Measurements from ENCODE around the gene RBM27. TPM values are rescaled to one million over a fixed set of nuclear protein-coding genes. Genes with fewer than 3 reads are reported as not detected.
"Not testable (repeated sequence)": the region's sequence is repeated elsewhere in the genome, so short reads cannot be mapped to it uniquely, and the experiment has no call there.

RBM27 gene
- polyA plus RNA-seq, 4 donors = 6.7 to 19.0 (median 8.4) TPM

GRCh38 chr5:146196459-146197048 lies 6.9 kb upstream of the RBM27 start:
- WGBS, 3 donors = 91 to 95% (median 94%) methylated on average over 6 of the region's 6 CpGs
- DNase-seq = no peak
- no peaks in the 10 kb centered on the region for H3K4me1 ChIP-seq (ENCODE audit: control insufficient read depth in 3 of 3, insufficient read depth in 2 of 3, low read depth in 1 of 3, low read length in 2 of 3)
- no peak for FAIRE-seq
- no peaks in the 10 kb centered on the region for H3K36me3 ChIP-seq (ENCODE audit: control insufficient read depth in 3 of 3, insufficient read depth in 2 of 3, low read depth in 1 of 3, low read length in 3 of 3)
- no peaks in the 10 kb centered on the region for H3K27me3 ChIP-seq (ENCODE audit: control insufficient read depth in 3 of 3, insufficient read depth in 3 of 3, low read length in 3 of 3)
- no peak overlapping the region for H3K27ac ChIP-seq (ENCODE audit: low read depth in 1 of 3, low read length in 2 of 3)
- H3K4me3 ChIP-seq (ENCODE audit: low read depth in 1 of 3, low read length in 3 of 3) = no peak overlapping the region
- no peaks in the 10 kb centered on the region for H3K9me3 ChIP-seq (ENCODE audit: control insufficient read depth in 2 of 2, insufficient read depth in 1 of 2, low read depth in 1 of 2, low read length in 1 of 2)

DNA sequence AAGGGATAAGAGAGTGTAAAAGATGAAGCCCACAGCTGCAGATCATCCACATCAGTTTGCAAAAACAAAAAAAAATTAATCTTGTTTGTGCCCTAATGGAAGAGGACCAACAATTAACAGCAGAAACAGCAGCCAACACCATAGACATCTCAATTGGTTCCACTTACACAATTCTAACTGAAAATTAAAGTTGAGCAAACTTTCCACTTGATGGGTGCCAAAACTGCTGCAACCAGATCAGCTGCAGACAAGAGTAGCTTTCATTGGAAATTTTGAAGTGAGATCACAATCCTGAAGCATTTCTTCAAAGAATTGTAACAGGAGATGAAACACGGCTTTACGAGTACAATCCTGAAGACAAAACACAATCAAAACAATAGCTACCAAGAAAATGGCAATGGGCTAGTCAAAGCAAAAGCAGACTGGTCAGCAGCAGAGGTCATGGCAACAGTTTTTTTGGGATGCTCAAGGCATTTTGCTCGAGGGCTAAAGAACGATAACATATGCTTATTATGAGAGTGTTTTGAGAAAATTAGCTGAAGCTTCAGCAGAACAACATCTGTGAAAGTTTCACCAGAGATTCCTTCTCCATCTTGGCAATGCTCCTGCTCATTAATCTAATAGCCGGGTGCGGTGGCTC lies 4.1 kb upstream of the RBM27 start:
- FAIRE-seq = no peak
- no peak overlapping the region for H3K27ac ChIP-seq (ENCODE audit: low read depth in 1 of 3, low read length in 2 of 3)

DNA sequence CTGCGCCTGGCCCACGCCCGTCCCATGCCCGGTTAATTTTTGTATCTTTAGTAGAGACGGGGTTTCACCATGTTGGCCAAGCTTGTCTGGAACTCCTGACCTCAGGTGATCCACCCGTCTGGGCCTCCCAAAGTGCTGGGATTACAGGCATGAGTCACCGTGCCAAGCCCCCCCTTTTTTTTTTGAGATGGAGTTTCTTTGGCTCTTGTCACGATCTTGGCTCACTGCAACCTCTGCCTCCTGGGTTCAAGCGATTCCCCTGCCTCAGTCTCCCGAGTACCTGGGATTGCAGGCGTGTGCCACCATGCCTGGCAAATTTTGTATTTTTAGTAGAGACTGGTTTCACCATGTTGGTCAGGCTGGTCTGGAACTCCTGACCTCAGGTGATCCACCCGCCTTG lies 1.6 kb upstream of the RBM27 start:
- 87 to 91% (median 91%) methylated on average over 12 of the region's 12 CpGs for WGBS, 3 donors
- H3K27me3 ChIP-seq (ENCODE audit: control insufficient read depth in 3 of 3, insufficient read depth in 3 of 3, low read length in 3 of 3); H3K27ac ChIP-seq (ENCODE audit: low read depth in 1 of 3, low read length in 2 of 3); H3K9me3 ChIP-seq (ENCODE audit: control insufficient read depth in 2 of 2, insufficient read depth in 1 of 2, low read depth in 1 of 2, low read length in 1 of 2); DNase-seq; H3K4me3 ChIP-seq (ENCODE audit: low read depth in 1 of 3, low read length in 3 of 3); FAIRE-seq; H3K4me1 ChIP-seq (ENCODE audit: control insufficient read depth in 3 of 3, insufficient read depth in 2 of 3, low read depth in 1 of 3, low read length in 2 of 3); H3K36me3 ChIP-seq (ENCODE audit: control insufficient read depth in 3 of 3, insufficient read depth in 2 of 3, low read depth in 1 of 3, low read length in 3 of 3): not testable (repeated sequence)

More for the DNA sequence above, 4.1 kb upstream of the RBM27 start:
- Histone ChIP-seq H3K27me3 (ENCODE audit: control insufficient read depth in 3 of 3, insufficient read depth in 3 of 3, low read length in 3 of 3) (no peaks in the 10 kb centered on the region), H3K36me3 (ENCODE audit: control insufficient read depth in 3 of 3, insufficient read depth in 2 of 3, low read depth in 1 of 3, low read length in 3 of 3) (no peaks in the 10 kb centered on the region), H3K4me3 (ENCODE audit: low read depth in 1 of 3, low read length in 3 of 3) (no peak overlapping the region), H3K9me3 (ENCODE audit: control insufficient read depth in 2 of 2, insufficient read depth in 1 of 2, low read depth in 1 of 2, low read length in 1 of 2) (no peaks in the 10 kb centered on the region), H3K4me1 (ENCODE audit: control insufficient read depth in 3 of 3, insufficient read depth in 2 of 3, low read depth in 1 of 3, low read length in 2 of 3) (no peaks in the 10 kb centered on the region)
- whole genome bisulfite sequencing, 3 donors = 61 to 90% (median 84%) methylated on average over 6 of the region's 6 CpGs
- DNase-seq = no peak

- Histone ChIP-seq H3K27ac (ENCODE audit: low read depth in 1 of 3, low read length in 2 of 3) (peak overlapping the region in 2 of 3 donors; percentile 41 to 84), H3K4me3 (ENCODE audit: low read depth in 1 of 3, low read length in 3 of 3) (peak overlapping the region; percentile 90 to 93 (median 92)), H3K36me3 (ENCODE audit: control insufficient read depth in 3 of 3, insufficient read depth in 2 of 3, low read depth in 1 of 3, low read length in 3 of 3) (no peaks in the 10 kb centered on the region), H3K27me3 (ENCODE audit: control insufficient read depth in 3 of 3, insufficient read depth in 3 of 3, low read length in 3 of 3) (no peaks in the 10 kb centered on the region), H3K4me1 (ENCODE audit: control insufficient read depth in 3 of 3, insufficient read depth in 2 of 3, low read depth in 1 of 3, low read length in 2 of 3) (peaks cover 0 to 3% (median 2%) of the 10 kb centered on the region in 3 donors), H3K9me3 (ENCODE audit: control insufficient read depth in 2 of 2, insufficient read depth in 1 of 2, low read depth in 1 of 2, low read length in 1 of 2) (no peaks in the 10 kb centered on the region)
- FAIRE-seq = no peak
- no peak for DNase-seq
- 0 to 1% (median 1%) methylated on average over 21 of the region's 21 CpGs for WGBS, 3 donors
Observed at GRCh38 chr5:146203872-146204192, 427 bp downstream of the RBM27 start.

DNA sequence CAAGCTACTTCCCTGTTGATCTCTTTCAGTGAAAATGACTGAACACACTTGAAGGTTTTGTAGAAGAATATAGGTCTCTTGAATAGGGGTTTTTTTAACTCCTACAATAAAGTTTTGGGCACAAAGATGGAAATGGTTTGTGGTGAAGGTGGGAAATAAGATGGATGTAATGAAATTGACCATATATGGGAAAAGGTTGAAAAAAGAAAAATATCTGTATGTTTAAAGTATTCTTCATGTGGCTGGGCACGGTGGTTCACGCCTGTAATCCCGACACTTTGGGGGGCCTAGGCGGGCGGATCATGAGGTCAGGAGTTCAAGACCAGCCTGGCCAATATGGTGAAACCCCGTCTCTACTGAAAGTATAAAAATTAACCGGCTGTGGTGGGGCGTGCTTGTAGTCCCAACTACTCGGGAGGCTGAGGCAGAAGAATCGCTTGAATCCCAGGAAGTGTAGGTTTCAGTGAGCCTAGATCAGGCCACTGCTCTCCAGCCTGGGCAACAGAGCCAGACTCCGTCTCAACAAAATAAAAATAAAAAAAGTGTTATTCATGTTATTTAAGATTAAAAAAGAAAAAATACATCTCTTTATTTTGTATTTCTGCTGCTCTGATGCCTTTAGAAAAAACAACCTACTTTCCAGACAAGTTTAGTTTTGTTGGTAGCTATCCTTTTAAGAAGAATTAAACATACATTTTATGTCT lies 2.2 kb downstream of the RBM27 start:
- H3K27ac ChIP-seq (ENCODE audit: low read depth in 1 of 3, low read length in 2 of 3) = no peak overlapping the region
- FAIRE-seq = no peak
- H3K4me3 ChIP-seq (ENCODE audit: low read depth in 1 of 3, low read length in 3 of 3) = no peak overlapping the region
- no peaks in the 10 kb centered on the region for H3K27me3 ChIP-seq (ENCODE audit: control insufficient read depth in 3 of 3, insufficient read depth in 3 of 3, low read length in 3 of 3)
- H3K36me3 ChIP-seq (ENCODE audit: control insufficient read depth in 3 of 3, insufficient read depth in 2 of 3, low read depth in 1 of 3, low read length in 3 of 3) = no peaks in the 10 kb centered on the region
- H3K4me1 ChIP-seq (ENCODE audit: control insufficient read depth in 3 of 3, insufficient read depth in 2 of 3, low read depth in 1 of 3, low read length in 2 of 3) = peaks cover 6 to 9% (median 6%) of the 10 kb centered on the region in 3 donors
- 65 to 80% (median 71%) methylated on average over 11 of the region's 11 CpGs for WGBS, 3 donors
- no peaks in the 10 kb centered on the region for H3K9me3 ChIP-seq (ENCODE audit: control insufficient read depth in 2 of 2, insufficient read depth in 1 of 2, low read depth in 1 of 2, low read length in 1 of 2)
- no peak for DNase-seq

DNA sequence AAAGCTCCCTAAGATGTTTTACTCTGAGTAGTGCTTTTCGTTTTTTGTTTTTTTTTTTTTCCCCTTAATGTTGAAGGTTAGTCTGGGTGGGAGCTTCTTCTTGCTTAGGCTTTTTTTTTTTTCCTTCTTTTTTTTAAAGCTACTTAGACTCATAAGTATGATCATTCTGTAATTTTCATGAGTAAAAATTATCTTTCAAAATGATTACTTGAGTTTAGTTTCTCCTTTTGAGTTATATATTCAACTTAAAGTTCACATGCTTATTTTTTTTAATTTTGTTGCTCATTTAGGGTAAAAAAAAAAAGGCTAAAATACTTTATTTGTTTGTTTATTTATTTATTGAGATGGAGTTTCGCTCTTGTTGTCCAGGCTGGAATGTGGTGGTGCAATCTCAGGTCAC lies 2.9 kb downstream of the RBM27 start:
- peaks cover 0 to 3% (median 0%) of the 10 kb centered on the region in 3 donors for H3K36me3 ChIP-seq (ENCODE audit: control insufficient read depth in 3 of 3, insufficient read depth in 2 of 3, low read depth in 1 of 3, low read length in 3 of 3)
- no peak for FAIRE-seq
- WGBS, 3 donors = 64 to 83% (median 66%) methylated on average over 2 of the region's 2 CpGs
- peaks cover 6 to 9% (median 6%) of the 10 kb centered on the region in 3 donors for H3K4me1 ChIP-seq (ENCODE audit: control insufficient read depth in 3 of 3, insufficient read depth in 2 of 3, low read depth in 1 of 3, low read length in 2 of 3)
- no peaks in the 10 kb centered on the region for H3K9me3 ChIP-seq (ENCODE audit: control insufficient read depth in 2 of 2, insufficient read depth in 1 of 2, low read depth in 1 of 2, low read length in 1 of 2)
- DNase-seq = no peak
- no peaks in the 10 kb centered on the region for H3K27me3 ChIP-seq (ENCODE audit: control insufficient read depth in 3 of 3, insufficient read depth in 3 of 3, low read length in 3 of 3)
- H3K4me3 ChIP-seq (ENCODE audit: low read depth in 1 of 3, low read length in 3 of 3) = no peak overlapping the region
- H3K27ac ChIP-seq (ENCODE audit: low read depth in 1 of 3, low read length in 2 of 3) = no peak overlapping the region

- Histone ChIP-seq H3K36me3 (ENCODE audit: control insufficient read depth in 3 of 3, insufficient read depth in 2 of 3, low read depth in 1 of 3, low read length in 3 of 3) (peaks cover 0 to 5% (median 0%) of the 10 kb centered on the region in 3 donors), H3K27me3 (ENCODE audit: control insufficient read depth in 3 of 3, insufficient read depth in 3 of 3, low read length in 3 of 3) (no peaks in the 10 kb centered on the region), H3K9me3 (ENCODE audit: control insufficient read depth in 2 of 2, insufficient read depth in 1 of 2, low read depth in 1 of 2, low read length in 1 of 2) (no peaks in the 10 kb centered on the region), H3K4me3 (ENCODE audit: low read depth in 1 of 3, low read length in 3 of 3) (no peak overlapping the region), H3K4me1 (ENCODE audit: control insufficient read depth in 3 of 3, insufficient read depth in 2 of 3, low read depth in 1 of 3, low read length in 2 of 3) (peaks cover 6 to 9% (median 6%) of the 10 kb centered on the region in 3 donors), H3K27ac (ENCODE audit: low read depth in 1 of 3, low read length in 2 of 3) (no peak overlapping the region)
- DNase-seq (no peak), FAIRE-seq (no peak)
- 71 to 84% (median 82%) methylated on average over 3 of the region's 3 CpGs for WGBS, 3 donors
Observed at GRCh38 chr5:146208916-146209522, 5.6 kb downstream of the RBM27 start.

DNA sequence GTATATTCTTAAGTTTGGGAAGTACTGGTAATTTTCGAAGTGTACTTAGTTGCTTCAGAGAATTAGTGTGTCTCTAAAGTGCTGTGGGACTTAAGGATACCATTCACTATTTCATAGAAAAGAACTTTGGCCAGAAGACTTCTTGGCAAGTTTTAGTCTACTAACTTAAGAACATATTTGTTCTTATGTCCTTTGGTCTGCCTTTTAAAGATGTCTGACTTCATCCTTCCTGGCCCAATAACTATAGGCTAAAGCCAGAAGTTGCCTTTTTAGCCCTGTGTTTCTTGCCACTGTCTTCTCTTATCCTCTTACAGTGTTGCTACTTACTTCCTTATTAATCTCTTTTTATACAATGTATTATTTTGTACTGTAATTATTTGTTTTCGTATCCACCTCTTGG lies 6.3 kb downstream of the RBM27 start:
- Histone ChIP-seq H3K36me3 (ENCODE audit: control insufficient read depth in 3 of 3, insufficient read depth in 2 of 3, low read depth in 1 of 3, low read length in 3 of 3) (peaks cover 0 to 5% (median 0%) of the 10 kb centered on the region in 3 donors), H3K4me3 (ENCODE audit: low read depth in 1 of 3, low read length in 3 of 3) (no peak overlapping the region), H3K4me1 (ENCODE audit: control insufficient read depth in 3 of 3, insufficient read depth in 2 of 3, low read depth in 1 of 3, low read length in 2 of 3) (peaks cover 6 to 9% (median 6%) of the 10 kb centered on the region in 3 donors), H3K27me3 (ENCODE audit: control insufficient read depth in 3 of 3, insufficient read depth in 3 of 3, low read length in 3 of 3) (no peaks in the 10 kb centered on the region), H3K9me3 (ENCODE audit: control insufficient read depth in 2 of 2, insufficient read depth in 1 of 2, low read depth in 1 of 2, low read length in 1 of 2) (no peaks in the 10 kb centered on the region), H3K27ac (ENCODE audit: low read depth in 1 of 3, low read length in 2 of 3) (no peak overlapping the region)
- WGBS, 3 donors = 55 to 74% (median 59%) methylated on average over 2 of the region's 2 CpGs
- DNase-seq (peak in 1 of 2 donors; percentile 17), FAIRE-seq (no peak)
